H1 (cell line): ENCODE data around the gene TECTB. TPM values are rescaled to one million over a fixed set of nuclear protein-coding genes. Genes with fewer than 3 reads are reported as not detected.

Experiments used
- CBX8 ChIP-seq: fragments of 300-800, 300-1000 bp; sonication (generic); IDR thresholded peaks from 2 replicates; pipeline ENCODE4 v1.7.1; 2016; ENCODE audit warnings: low read depth, low read length, borderline replicate concordance
- CHD7 ChIP-seq: fragments of 300-600 bp; sonication (generic); IDR thresholded peaks from 2 replicates; pipeline ENCODE4 v1.7.1; 2012; ENCODE audit warnings: low read length, moderate library complexity, mild to moderate bottlenecking, inconsistent platforms; ENCODE audit not compliant: insufficient replicate concordance
- CREB1 ChIP-seq: IDR thresholded peaks from 2 replicates; pipeline ENCODE4 v1.6.1; 2012; ENCODE audit warnings: inconsistent platforms
- EP300 ChIP-seq, 2 experiments: IDR thresholded peaks; 1 replicate in 1 of 2; 2 replicates in 1 of 2; pipeline ENCODE4 v1.6.1; 2011 to 2012; ENCODE audit warnings: low read depth in 2 of 2, low read length in 2 of 2, mild to moderate bottlenecking in 2 of 2, borderline replicate concordance in 1 of 2, inconsistent platforms in 1 of 2, moderate library complexity in 1 of 2
- EZH2 ChIP-seq: fragments of 200-600 bp; sonication (generic); IDR thresholded peaks from 2 replicates; pipeline ENCODE4 v1.7.1; 2012; ENCODE audit warnings: low read depth, mild to moderate bottlenecking, moderate library complexity, low read length, inconsistent platforms; ENCODE audit not compliant: severe bottlenecking
- RXRA ChIP-seq: IDR thresholded peaks from 2 replicates; pipeline ENCODE4 v1.6.1; 2011; ENCODE audit warnings: low read depth, mild to moderate bottlenecking, low read length, moderate library complexity; ENCODE audit not compliant: insufficient read depth
- TAF1 ChIP-seq: IDR thresholded peaks from 2 replicates; pipeline ENCODE4 v1.6.1; 2011; ENCODE audit warnings: mild to moderate bottlenecking, low read depth, low read length
- polyA plus RNA-seq, 7 experiments: library from polyadenylated mRNA; depleted of rRNA in 3 of 7; stranded (reverse) in 5 of 7; unstranded in 2 of 7; fragments of >200 nt in 5 of 7; fragments of 200-250 nt in 2 of 7; gene quantifications; 1 replicate in 5 of 7; 2 replicates in 1 of 7; 4 replicates in 1 of 7; pipeline versions ENCODE4 v1.2.1 to v1.2.3, GENCODE V29; 2011 to 2013; ENCODE audit warnings: missing spikeins in 2 of 7, mixed read lengths in 2 of 7
- total RNA-seq: library from RNA; stranded (reverse); fragmentation: NEBNext Ultra II Directional; extraction: Animal tissue kit (Norgen Biotek cat#: 25700); gene quantifications from 2 replicates; pipeline ENCODE4 v1.2.1, GENCODE V29; 2021

Gene TECTB
- total and polyA plus RNA-seq, 2 of the 8 experiments (the other 6 are each of a cell fraction or from before 2014, with no cell fraction given) = not detected

GRCh38 chr10:112335868-112336265 is 52.7 kb downstream of the TECTB start (continued):
- TF ChIP-seq CHD7 = no peak
- no peak for TF ChIP-seq EP300 (IDR thresholded peaks at IDR 0.05; ENCODE audit: borderline replicate concordance in 1 of 2, low read depth in 2 of 2, low read length in 2 of 2)
- no peak for TF ChIP-seq EZH2
- TF ChIP-seq CBX8 = no peak
- TF ChIP-seq CREB1 = no peak
- no peak for TF ChIP-seq TAF1
- TF ChIP-seq RXRA = no peak
- TF ChIP-seq, all 59 proteins: peak for 0
